ENCODE data around the gene LMBR1.

DNA sequence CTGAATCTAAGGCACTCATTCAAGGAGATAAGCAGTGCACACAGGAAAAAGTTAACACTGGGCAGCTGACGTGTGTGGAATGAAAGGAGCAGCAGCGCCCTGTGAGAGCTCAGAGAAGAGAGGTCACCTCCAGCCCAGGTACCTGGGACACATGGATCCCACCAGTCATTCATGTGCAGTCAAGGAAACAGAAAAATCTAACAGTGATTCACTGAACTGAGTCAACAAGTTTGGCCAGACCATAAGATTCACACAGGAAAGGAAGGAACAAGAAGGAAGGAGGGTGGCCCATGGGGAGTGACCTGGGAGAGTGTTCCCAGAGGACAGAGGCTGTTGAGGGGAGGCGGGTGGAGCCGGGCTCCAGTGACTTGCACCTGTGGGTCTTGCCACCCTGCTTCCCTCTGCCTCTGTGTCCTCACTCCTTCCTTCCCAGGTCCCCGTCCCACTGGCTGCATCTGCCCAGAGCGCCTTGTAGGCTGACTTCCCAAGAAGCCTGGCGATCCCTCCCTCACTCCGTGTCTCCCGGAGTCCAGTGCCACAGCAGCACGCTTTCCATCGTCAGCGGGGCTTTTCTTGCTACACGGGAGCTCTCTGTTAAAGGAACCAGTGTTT, 224.7 kb downstream of the LMBR1 start:
- no peak for TF ChIP-seq FOXM1 (CRISPR knock-in tag; IDR thresholded peaks at IDR 0.05)
- TF ChIP-seq SP1 (IDR thresholded peaks at IDR 0.05), result no peak
- TF ChIP-seq SP1 (CRISPR knock-in tag; IDR thresholded peaks at IDR 0.05), result no peak
- no peak for TF ChIP-seq PCBP2 (optimal IDR thresholded peaks at IDR 0.05; ENCODE audit: low read depth, low read length, poor library complexity, severe bottlenecking)
- TF ChIP-seq, protein P1, sequence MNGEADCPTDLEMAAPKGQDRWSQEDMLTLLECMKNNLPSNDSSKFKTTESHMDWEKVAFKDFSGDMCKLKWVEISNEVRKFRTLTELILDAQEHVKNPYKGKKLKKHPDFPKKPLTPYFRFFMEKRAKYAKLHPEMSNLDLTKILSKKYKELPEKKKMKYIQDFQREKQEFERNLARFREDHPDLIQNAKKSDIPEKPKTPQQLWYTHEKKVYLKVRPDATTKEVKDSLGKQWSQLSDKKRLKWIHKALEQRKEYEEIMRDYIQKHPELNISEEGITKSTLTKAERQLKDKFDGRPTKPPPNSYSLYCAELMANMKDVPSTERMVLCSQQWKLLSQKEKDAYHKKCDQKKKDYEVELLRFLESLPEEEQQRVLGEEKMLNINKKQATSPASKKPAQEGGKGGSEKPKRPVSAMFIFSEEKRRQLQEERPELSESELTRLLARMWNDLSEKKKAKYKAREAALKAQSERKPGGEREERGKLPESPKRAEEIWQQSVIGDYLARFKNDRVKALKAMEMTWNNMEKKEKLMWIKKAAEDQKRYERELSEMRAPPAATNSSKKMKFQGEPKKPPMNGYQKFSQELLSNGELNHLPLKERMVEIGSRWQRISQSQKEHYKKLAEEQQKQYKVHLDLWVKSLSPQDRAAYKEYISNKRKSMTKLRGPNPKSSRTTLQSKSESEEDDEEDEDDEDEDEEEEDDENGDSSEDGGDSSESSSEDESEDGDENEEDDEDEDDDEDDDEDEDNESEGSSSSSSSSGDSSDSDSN (CRISPR knock-in tag; IDR thresholded peaks at IDR 0.05), result no peak

Measured in HepG2 (cell line).